PC-3 (cell line): ENCODE results near the gene AGBL1. TPM values are rescaled to one million over a fixed set of nuclear protein-coding genes. Genes with fewer than 3 reads are reported as not detected.

Experiments used
- ATAC-seq: fragments of 200-7000 bp; cut with Tn5 transposase; 2 replicates; pipeline ENCODE4 v1.9.1; 2020; ENCODE audit warnings: mild to moderate bottlenecking, moderate library complexity
- BruUV-seq: library from RNA; stranded (reverse); fragments of 400-500 nt; replicated peaks from 2 replicates; lab custom pipeline; 2021; lab: Mats Ljungman, UMichigan
- CTCF ChIA-PET: fragments of 300-600 bp; sonication (Branson Sonifier 250); formaldehyde crosslinking; loops from one replicate; lab custom pipeline; 2022; ENCODE audit warnings: antibody characterized with exemption; lab: Charles Lee
- POLR2A ChIA-PET: fragments of 300-600 bp; sonication (Branson Sonifier 250); formaldehyde crosslinking; loops from one replicate; lab custom pipeline; 2022; ENCODE audit warnings: antibody characterized with exemption; ENCODE audit not compliant: unreplicated experiment; lab: Charles Lee
- DNase-seq: peaks from one replicate; pipeline ENCODE4 v3.0.0-alpha.2; 2015
- H2AFZ ChIP-seq: fragments of 300-600 bp; sonication (generic); 2 replicates; pipeline ENCODE4 v1.6.0; 2016; ENCODE audit warnings: antibody characterized with exemption, low read length
- H3F3A ChIP-seq: fragments of 300-600 bp; sonication (generic); one replicate; pipeline ENCODE4 v1.6.0; 2017; ENCODE audit warnings: antibody characterized with exemption, low read length, control low read depth, mild to moderate bottlenecking; ENCODE audit not compliant: unreplicated experiment
- H3K27ac ChIP-seq: fragments of 300-600 bp; sonication (generic); 2 replicates; pipeline ENCODE4 v1.5.1; 2016; ENCODE audit warnings: mild to moderate bottlenecking, low read length
- H3K27me3 ChIP-seq: fragments of 300-600 bp; sonication (generic); 2 replicates; pipeline ENCODE4 v1.6.1; 2016; ENCODE audit warnings: low read length, mixed read lengths
- H3K36me3 ChIP-seq: fragments of 300-600 bp; sonication (generic); 2 replicates; pipeline ENCODE4 v1.6.1; 2016; ENCODE audit warnings: low read depth, mixed run types, low read length, mixed read lengths
- H3K4me1 ChIP-seq: fragments of 300-600 bp; sonication (generic); 2 replicates; pipeline ENCODE4 v1.5.1; 2016; ENCODE audit warnings: low read length; ENCODE audit not compliant: insufficient read depth
- H3K4me2 ChIP-seq: fragments of 300-600 bp; sonication (generic); 2 replicates; pipeline ENCODE4 v1.6.0; 2016; ENCODE audit warnings: low read length
- H3K4me3 ChIP-seq: fragments of 300-600 bp; sonication (generic); 2 replicates; pipeline ENCODE4 v1.5.1; 2016; ENCODE audit warnings: mild to moderate bottlenecking, low read length, mixed read lengths
- H3K79me2 ChIP-seq: fragments of 300-600 bp; sonication (generic); 2 replicates; pipeline ENCODE4 v1.6.1; 2017; ENCODE audit warnings: low read length, mixed read lengths
- H3K9ac ChIP-seq: fragments of 300-600 bp; sonication (generic); 2 replicates; pipeline ENCODE4 v1.6.0; 2016; ENCODE audit warnings: mild to moderate bottlenecking, low read length
- H3K9me2 ChIP-seq: fragments of 300-600 bp; sonication (generic); replicated peaks from 2 replicates; pipeline ENCODE4 v1.6.1; 2016; ENCODE audit warnings: mixed run types, low read length, mixed read lengths
- H3K9me3 ChIP-seq: fragments of 300-600 bp; sonication (generic); 2 replicates; pipeline ENCODE4 v1.6.1; 2016; ENCODE audit warnings: low read length, mixed read lengths
- H4K20me1 ChIP-seq: fragments of 300-600 bp; sonication (generic); 2 replicates; pipeline ENCODE4 v1.6.1; 2016; ENCODE audit warnings: low read length, mixed read lengths
- EZH2 ChIP-seq: fragments of 300-600 bp; sonication (generic); IDR thresholded peaks from one replicate; pipeline ENCODE4 v1.6.1; 2017; ENCODE audit warnings: antibody characterized with exemption, mild to moderate bottlenecking, low read length; ENCODE audit not compliant: unreplicated experiment
- EZH2phosphoT487 ChIP-seq: fragments of 300-600 bp; sonication (generic); IDR thresholded peaks from 2 replicates; pipeline ENCODE4 v1.6.1; 2018; ENCODE audit warnings: mild to moderate bottlenecking, antibody characterized with exemption, low read length, borderline replicate concordance
- intact Hi-C: fragments of 100-400 bp; cut with micrococcal nuclease; formaldehyde crosslinking; loops from 2 replicates; pipeline ENCODE4 v1.9.0; 2023
- total RNA-seq: library from RNA; depleted of rRNA; stranded (reverse); fragments of >200 nt; gene quantifications from 2 replicates; pipeline ENCODE4 v1.2.3, GENCODE V29; 2014
- TF ChIP-seq, protein P1 (sequence below): fragments of 300-600 bp; sonication (generic); conservative IDR thresholded peaks from 2 replicates; pipeline ENCODE4 v1.5.1; 2017; ENCODE audit warnings: antibody characterized with exemption, low read depth, mild to moderate bottlenecking, low read length

The AGBL1 gene
- total RNA-seq, 1 experiment from 2014 or later = not detected

DNA sequence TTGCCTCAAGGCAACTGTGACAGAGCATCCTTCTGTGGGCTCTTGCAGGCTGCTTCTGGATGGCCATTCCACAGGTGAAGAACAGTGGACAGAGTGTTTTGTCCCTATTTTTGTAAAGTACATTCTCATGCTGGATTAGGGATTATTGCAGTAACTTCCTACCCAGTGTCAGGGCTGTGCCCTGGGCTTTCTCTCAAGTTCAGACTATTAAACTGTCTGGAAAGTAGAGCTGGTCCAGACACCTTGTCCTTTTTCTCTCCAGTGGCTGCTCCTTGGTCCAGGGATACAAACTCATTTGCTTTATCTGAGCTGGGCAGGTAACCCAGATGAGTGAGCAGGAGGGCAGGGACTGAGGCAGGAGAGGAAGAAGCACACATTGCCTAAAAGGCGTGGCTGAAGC, 37.4 kb upstream of the AGBL1 start:
- no peaks in the 10 kb centered on the region for H3K79me2 ChIP-seq
- no peak overlapping the region for H3K9ac ChIP-seq
- H3K27me3 ChIP-seq = peaks cover 12% of the 10 kb centered on the region
- intact Hi-C loops = no loop called here
- no peaks in the 10 kb centered on the region for H3K9me2 ChIP-seq
- no peaks in the 10 kb centered on the region for H3K4me1 ChIP-seq
- CTCF ChIA-PET = no interaction called here
- BruUV-seq = no TSS peak
- no peak overlapping the region for H3K4me2 ChIP-seq
- DNase-seq (no peak), ATAC-seq (no peak)
- H3K36me3 ChIP-seq = no peaks in the 10 kb centered on the region
- POLR2A ChIA-PET = no interaction called here
- H3K27ac ChIP-seq = no peak overlapping the region
- H3F3A ChIP-seq = no peaks in the 10 kb centered on the region
- no peaks in the 10 kb centered on the region for H3K9me3 ChIP-seq
- no peak overlapping the region for H3K4me3 ChIP-seq
- TF ChIP-seq EZH2phosphoT487 (no peak), EZH2 (no peak)
- TF ChIP-seq, protein P1, sequence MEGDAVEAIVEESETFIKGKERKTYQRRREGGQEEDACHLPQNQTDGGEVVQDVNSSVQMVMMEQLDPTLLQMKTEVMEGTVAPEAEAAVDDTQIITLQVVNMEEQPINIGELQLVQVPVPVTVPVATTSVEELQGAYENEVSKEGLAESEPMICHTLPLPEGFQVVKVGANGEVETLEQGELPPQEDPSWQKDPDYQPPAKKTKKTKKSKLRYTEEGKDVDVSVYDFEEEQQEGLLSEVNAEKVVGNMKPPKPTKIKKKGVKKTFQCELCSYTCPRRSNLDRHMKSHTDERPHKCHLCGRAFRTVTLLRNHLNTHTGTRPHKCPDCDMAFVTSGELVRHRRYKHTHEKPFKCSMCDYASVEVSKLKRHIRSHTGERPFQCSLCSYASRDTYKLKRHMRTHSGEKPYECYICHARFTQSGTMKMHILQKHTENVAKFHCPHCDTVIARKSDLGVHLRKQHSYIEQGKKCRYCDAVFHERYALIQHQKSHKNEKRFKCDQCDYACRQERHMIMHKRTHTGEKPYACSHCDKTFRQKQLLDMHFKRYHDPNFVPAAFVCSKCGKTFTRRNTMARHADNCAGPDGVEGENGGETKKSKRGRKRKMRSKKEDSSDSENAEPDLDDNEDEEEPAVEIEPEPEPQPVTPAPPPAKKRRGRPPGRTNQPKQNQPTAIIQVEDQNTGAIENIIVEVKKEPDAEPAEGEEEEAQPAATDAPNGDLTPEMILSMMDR = no peak
- no peak overlapping the region for H2AFZ ChIP-seq
- H4K20me1 ChIP-seq = no peaks in the 10 kb centered on the region

DNA sequence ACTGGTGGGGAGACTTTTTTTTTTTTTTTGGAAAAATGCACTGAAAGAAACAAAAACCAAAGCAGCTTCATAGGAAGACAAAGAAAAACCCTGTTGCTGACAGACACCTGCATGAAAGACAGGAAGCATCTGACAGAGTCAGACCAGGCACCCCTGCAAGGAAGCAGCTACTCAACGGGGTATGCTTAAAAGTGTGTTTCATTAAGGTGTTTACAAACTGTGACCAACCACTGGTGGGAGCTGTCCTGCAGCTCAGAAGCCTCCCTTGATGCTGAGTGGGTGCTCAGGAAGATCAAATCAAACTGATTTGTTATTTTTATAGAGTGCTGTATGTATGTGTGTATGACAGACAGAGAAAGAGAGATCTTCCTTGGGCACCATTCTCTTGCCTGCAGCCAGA, 34.7 kb upstream of the AGBL1 start:
- CTCF ChIA-PET = no interaction called here
- TF ChIP-seq, protein P1 = no peak
- no peak for TF ChIP-seq EZH2
- no peak for TF ChIP-seq EZH2phosphoT487
- intact Hi-C loops = no loop called here

DNA sequence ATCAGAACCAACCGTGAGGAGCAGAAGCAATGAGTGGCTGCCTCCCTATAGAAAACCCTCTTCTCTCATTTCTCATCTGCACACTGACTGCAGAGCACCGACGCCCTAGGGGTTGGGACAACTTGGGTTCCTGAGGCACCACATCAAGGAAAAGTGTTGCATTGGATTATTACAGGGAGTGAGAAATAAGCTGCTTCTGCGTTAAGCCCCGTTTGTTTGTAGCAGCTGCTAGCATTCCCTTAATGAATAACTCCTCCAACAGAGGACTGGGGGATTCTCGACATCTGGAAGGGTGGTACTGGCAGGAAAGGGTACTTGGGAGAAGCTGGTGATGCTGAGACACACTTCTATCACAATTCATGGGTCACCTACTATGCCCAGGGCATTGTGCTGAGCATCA, 25.3 kb upstream of the AGBL1 start:
- Histone ChIP-seq H4K20me1 (no peaks in the 10 kb centered on the region), H2AFZ (no peak overlapping the region), H3K9ac (no peak overlapping the region), H3K27ac (no peak overlapping the region), H3K79me2 (no peaks in the 10 kb centered on the region), H3K36me3 (no peaks in the 10 kb centered on the region), H3K9me2 (no peaks in the 10 kb centered on the region), H3K4me2 (no peak overlapping the region), H3K4me3 (no peak overlapping the region), H3K9me3 (no peaks in the 10 kb centered on the region), H3K4me1 (no peaks in the 10 kb centered on the region), H3K27me3 (peaks cover 4% of the 10 kb centered on the region; the same call in 1 of the 2 replicates), H3F3A (no peaks in the 10 kb centered on the region)
- BruUV-seq = no TSS peak
- TF ChIP-seq EZH2phosphoT487 (no peak), EZH2 (no peak)
- TF ChIP-seq, protein P1 = no peak
- CTCF ChIA-PET = no interaction called here
- POLR2A ChIA-PET = no interaction called here
- intact Hi-C loops = no loop called here
- DNase-seq = no peak
- no peak for ATAC-seq

More for the DNA sequence above, 34.7 kb upstream of the AGBL1 start:
- BruUV-seq = no TSS peak
- H2AFZ ChIP-seq = no peak overlapping the region
- DNase-seq (no peak), ATAC-seq (no peak)
- no peaks in the 10 kb centered on the region for H3K9me3 ChIP-seq
- no peaks in the 10 kb centered on the region for H3F3A ChIP-seq
- H3K9me2 ChIP-seq = no peaks in the 10 kb centered on the region
- H3K27me3 ChIP-seq = peaks cover 12% of the 10 kb centered on the region
- H3K4me2 ChIP-seq = no peak overlapping the region
- no peaks in the 10 kb centered on the region for H3K79me2 ChIP-seq
- H3K4me1 ChIP-seq = no peaks in the 10 kb centered on the region
- H3K36me3 ChIP-seq = no peaks in the 10 kb centered on the region
- H4K20me1 ChIP-seq = no peaks in the 10 kb centered on the region
- POLR2A ChIA-PET = no interaction called here
- no peak overlapping the region for H3K9ac ChIP-seq
- H3K27ac ChIP-seq = no peak overlapping the region
- no peak overlapping the region for H3K4me3 ChIP-seq
